ENCODE measurements around the gene OR2F2.

The OR2F2 gene

DNA sequence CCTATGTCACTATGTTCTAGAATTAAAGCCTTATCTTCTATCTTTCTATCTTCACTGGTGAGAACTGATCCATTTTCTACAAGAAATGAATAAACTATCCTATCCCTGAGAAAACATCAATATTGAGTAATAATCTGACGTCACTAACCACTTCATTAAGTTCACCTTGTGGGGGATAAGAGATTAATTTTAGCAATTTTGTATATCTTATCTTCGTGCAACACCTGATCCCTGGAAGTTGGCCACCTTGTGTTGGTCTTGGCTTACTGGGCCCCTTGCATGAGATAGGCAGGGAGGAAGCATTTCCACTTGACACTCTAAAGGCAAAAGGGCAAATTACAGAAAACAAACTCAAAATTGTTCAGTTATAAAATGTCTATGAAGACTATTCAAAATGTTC, 45.0 kb downstream of the OR2F2 start:
- no peak for DNase-seq

- DNase-seq = no peak
These were observed 45.9 kb downstream of the OR2F2 start for GRCh38 chr7:143980746-143981510.

- DNase-seq = no peak
These were observed 48.9 kb downstream of the OR2F2 start for GRCh38 chr7:143983960-143984359.
